ENCODE measurements around the gene RNF39. TPM values are rescaled to one million over a fixed set of nuclear protein-coding genes. Genes with fewer than 3 reads are reported as not detected.
"Not testable (repeated sequence)": the region's sequence is repeated elsewhere in the genome, so short reads cannot be mapped to it uniquely, and the experiment has no call there.

RNF39 gene
- total RNA-seq (2014; rRNA removed; shearing (Covaris generic); ENCODE audit: low replicate concordance): not detected in 2 replicates

GRCh38 chr6:30075094-30075789 lies at the start of gene RNF39:
Gene RNF39, minus strand, starts transcription at chr6:30075769. Its CDS starts 184 bp downstream, at chr6:30075585.
- in situ Hi-C loops (cut with HindIII; ENCODE audit: low pct_unique_long_range_greater_than_20kb, low sequenced_read_pairs): no loop called here
- DNase-seq (ENCODE audit: low read depth): no peak

GRCh38 chr6:30122515-30122914 lies 46.9 kb upstream of the RNF39 start:
- in situ Hi-C loops (cut with HindIII; ENCODE audit: low pct_unique_long_range_greater_than_20kb, low sequenced_read_pairs): no loop called here
- no peak for DNase-seq (ENCODE audit: low read depth)

GRCh38 chr6:30121446-30122366 lies 46.1 kb upstream of the RNF39 start:
- in situ Hi-C loops (cut with HindIII; ENCODE audit: low pct_unique_long_range_greater_than_20kb, low sequenced_read_pairs): no loop called here
- DNase-seq (ENCODE audit: low read depth): no peak

GRCh38 chr6:30118691-30119090 lies 43.1 kb upstream of the RNF39 start:
- DNase-seq (ENCODE audit: low read depth); in situ Hi-C loops (cut with HindIII; ENCODE audit: low pct_unique_long_range_greater_than_20kb, low sequenced_read_pairs): not testable (repeated sequence)

GRCh38 chr6:30116724-30117123 lies 41.2 kb upstream of the RNF39 start:
- in situ Hi-C loops (cut with HindIII; ENCODE audit: low pct_unique_long_range_greater_than_20kb, low sequenced_read_pairs): no loop called here
- DNase-seq (ENCODE audit: low read depth): no peak

- DNase-seq (ENCODE audit: low read depth): no peak
- in situ Hi-C loops (cut with HindIII; ENCODE audit: low pct_unique_long_range_greater_than_20kb, low sequenced_read_pairs): no loop called here
Measured at GRCh38 chr6:30113841-30114240, 38.3 kb upstream of the RNF39 start.

GRCh38 chr6:30113003-30113759 lies 37.6 kb upstream of the RNF39 start, which contains the start of gene TRIM31:
Gene TRIM31, minus strand, starts transcription at chr6:30113090. Its CDS starts 285 bp downstream, at chr6:30112805.
- in situ Hi-C loops (cut with HindIII; ENCODE audit: low pct_unique_long_range_greater_than_20kb, low sequenced_read_pairs): no loop called here
- DNase-seq (ENCODE audit: low read depth): peak; percentile 37

GRCh38 chr6:30112402-30112994 lies 36.9 kb upstream of the RNF39 start:
- in situ Hi-C loops (cut with HindIII; ENCODE audit: low pct_unique_long_range_greater_than_20kb, low sequenced_read_pairs): no loop called here
- DNase-seq (ENCODE audit: low read depth): no peak

GRCh38 chr6:30111266-30111856 lies 35.8 kb upstream of the RNF39 start:
- no peak for DNase-seq (ENCODE audit: low read depth)
- in situ Hi-C loops (cut with HindIII; ENCODE audit: low pct_unique_long_range_greater_than_20kb, low sequenced_read_pairs): no loop called here

GRCh38 chr6:30104661-30105060 lies 29.1 kb upstream of the RNF39 start:
- no peak for DNase-seq (ENCODE audit: low read depth)
- in situ Hi-C loops (cut with HindIII; ENCODE audit: low pct_unique_long_range_greater_than_20kb, low sequenced_read_pairs): no loop called here

- no peak for DNase-seq (ENCODE audit: low read depth)
- in situ Hi-C loops (cut with HindIII; ENCODE audit: low pct_unique_long_range_greater_than_20kb, low sequenced_read_pairs): no loop called here
Measured at GRCh38 chr6:30103872-30104179, 28.3 kb upstream of the RNF39 start.

- in situ Hi-C loops (cut with HindIII; ENCODE audit: low pct_unique_long_range_greater_than_20kb, low sequenced_read_pairs): no loop called here
- peak; percentile 78 for DNase-seq (ENCODE audit: low read depth)
Measured at GRCh38 chr6:30102970-30103871, 27.7 kb upstream of the RNF39 start.

GRCh38 chr6:30102414-30102969 lies 26.9 kb upstream of the RNF39 start:
- in situ Hi-C loops (cut with HindIII; ENCODE audit: low pct_unique_long_range_greater_than_20kb, low sequenced_read_pairs): no loop called here
- peak; percentile 28 for DNase-seq (ENCODE audit: low read depth)

GRCh38 chr6:30101444-30102413 lies 26.2 kb upstream of the RNF39 start:
- in situ Hi-C loops (cut with HindIII; ENCODE audit: low pct_unique_long_range_greater_than_20kb, low sequenced_read_pairs): no loop called here
- DNase-seq (ENCODE audit: low read depth): peak; percentile 80

GRCh38 chr6:30100585-30101443 lies 25.2 kb upstream of the RNF39 start:
- DNase-seq (ENCODE audit: low read depth): no peak
- in situ Hi-C loops (cut with HindIII; ENCODE audit: low pct_unique_long_range_greater_than_20kb, low sequenced_read_pairs): no loop called here
